ENCODE data around the gene USP35.

DNA sequence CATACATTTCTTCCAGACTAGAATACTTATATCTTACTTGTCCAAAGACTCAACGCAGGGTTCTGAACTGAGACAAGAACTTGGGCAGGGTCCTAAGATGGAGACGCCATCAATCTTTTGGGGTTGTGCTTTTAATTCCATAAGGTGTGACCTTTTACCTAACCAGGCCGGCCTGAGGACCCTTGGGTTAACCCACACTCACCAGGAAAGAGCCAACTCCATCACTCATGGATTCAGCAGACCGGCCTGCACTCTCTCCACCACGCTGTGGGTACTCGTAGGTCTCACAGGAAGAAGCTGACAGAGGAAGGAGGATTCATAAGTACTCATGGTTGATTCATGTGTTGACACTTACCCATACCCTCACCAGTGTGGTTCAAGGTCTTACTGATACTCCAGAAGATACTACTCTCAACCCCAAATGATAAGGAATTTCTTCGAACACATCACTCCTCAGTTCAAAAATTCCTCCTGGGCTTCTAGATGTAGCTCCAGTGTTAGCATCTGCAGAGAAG, 36.2 kb downstream of the USP35 start:
- TF ChIP-seq, protein P1, sequence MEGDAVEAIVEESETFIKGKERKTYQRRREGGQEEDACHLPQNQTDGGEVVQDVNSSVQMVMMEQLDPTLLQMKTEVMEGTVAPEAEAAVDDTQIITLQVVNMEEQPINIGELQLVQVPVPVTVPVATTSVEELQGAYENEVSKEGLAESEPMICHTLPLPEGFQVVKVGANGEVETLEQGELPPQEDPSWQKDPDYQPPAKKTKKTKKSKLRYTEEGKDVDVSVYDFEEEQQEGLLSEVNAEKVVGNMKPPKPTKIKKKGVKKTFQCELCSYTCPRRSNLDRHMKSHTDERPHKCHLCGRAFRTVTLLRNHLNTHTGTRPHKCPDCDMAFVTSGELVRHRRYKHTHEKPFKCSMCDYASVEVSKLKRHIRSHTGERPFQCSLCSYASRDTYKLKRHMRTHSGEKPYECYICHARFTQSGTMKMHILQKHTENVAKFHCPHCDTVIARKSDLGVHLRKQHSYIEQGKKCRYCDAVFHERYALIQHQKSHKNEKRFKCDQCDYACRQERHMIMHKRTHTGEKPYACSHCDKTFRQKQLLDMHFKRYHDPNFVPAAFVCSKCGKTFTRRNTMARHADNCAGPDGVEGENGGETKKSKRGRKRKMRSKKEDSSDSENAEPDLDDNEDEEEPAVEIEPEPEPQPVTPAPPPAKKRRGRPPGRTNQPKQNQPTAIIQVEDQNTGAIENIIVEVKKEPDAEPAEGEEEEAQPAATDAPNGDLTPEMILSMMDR (IDR thresholded peaks at IDR 0.05; ENCODE audit: low read length) = no peak
- no peak for TF ChIP-seq EZH2 (IDR thresholded peaks at IDR 0.05; ENCODE audit: borderline replicate concordance, low read length)
